Astrocyte of the cerebellum (primary cell): ENCODE measurements around the gene NPBWR2.

Experiments used
- DNase-seq: peaks from one replicate; pipeline ENCODE4 v3.0.0-alpha.2; 2011; ENCODE audit warnings: low read depth
- H3K4me3 ChIP-seq: 2 replicates; pipeline ENCODE4 v1.5.1; 2011; ENCODE audit warnings: mild to moderate bottlenecking, low read depth, low read length, moderate library complexity
- CTCF ChIP-seq: IDR thresholded peaks from 2 replicates; pipeline ENCODE4 v1.5.1; 2012; ENCODE audit warnings: low read length, low read depth, moderate library complexity, mild to moderate bottlenecking; ENCODE audit errors: missing control alignments
- in situ Hi-C: cut with HindIII; loops from 2 replicates; pipeline ENCODE4 v1.10.0; 2017; ENCODE audit warnings: low sequenced_read_pairs

Gene NPBWR2

GRCh38 chr20:64070244-64070993, 36.9 kb downstream of the NPBWR2 start:
- H3K4me3 ChIP-seq: no peak overlapping the region
- no peak for DNase-seq
- in situ Hi-C loops: no loop called here
- TF ChIP-seq CTCF: no peak

GRCh38 chr20:64069614-64070243, 37.6 kb downstream of the NPBWR2 start:
- DNase-seq: no peak
- peak; percentile 78 for TF ChIP-seq CTCF
- no peak overlapping the region for H3K4me3 ChIP-seq
- in situ Hi-C loops: no loop called here

DNA sequence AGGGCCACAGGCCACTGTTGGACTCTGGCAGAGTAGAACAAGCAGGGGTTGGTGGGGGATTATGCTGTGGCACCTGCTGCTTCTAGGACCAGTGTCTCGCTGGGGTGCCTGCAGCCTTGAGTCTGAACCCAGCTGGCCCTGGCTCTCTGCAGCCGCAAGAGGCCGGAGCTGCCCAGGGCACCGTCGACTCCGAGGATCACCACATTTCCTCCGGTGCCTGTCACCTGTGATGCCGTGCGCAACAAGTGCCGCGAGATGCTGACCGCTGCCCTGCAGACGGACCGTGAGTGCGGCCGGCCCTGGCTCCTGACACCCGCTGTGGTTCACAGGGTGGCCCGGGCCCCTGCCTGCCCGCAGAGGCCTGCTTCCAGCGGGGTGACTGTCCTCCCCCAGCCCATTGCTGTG, 38.2 kb downstream of the NPBWR2 start:
- no peak overlapping the region for H3K4me3 ChIP-seq
- no peak for TF ChIP-seq CTCF
- no peak for DNase-seq
- in situ Hi-C loops: no loop called here

DNA sequence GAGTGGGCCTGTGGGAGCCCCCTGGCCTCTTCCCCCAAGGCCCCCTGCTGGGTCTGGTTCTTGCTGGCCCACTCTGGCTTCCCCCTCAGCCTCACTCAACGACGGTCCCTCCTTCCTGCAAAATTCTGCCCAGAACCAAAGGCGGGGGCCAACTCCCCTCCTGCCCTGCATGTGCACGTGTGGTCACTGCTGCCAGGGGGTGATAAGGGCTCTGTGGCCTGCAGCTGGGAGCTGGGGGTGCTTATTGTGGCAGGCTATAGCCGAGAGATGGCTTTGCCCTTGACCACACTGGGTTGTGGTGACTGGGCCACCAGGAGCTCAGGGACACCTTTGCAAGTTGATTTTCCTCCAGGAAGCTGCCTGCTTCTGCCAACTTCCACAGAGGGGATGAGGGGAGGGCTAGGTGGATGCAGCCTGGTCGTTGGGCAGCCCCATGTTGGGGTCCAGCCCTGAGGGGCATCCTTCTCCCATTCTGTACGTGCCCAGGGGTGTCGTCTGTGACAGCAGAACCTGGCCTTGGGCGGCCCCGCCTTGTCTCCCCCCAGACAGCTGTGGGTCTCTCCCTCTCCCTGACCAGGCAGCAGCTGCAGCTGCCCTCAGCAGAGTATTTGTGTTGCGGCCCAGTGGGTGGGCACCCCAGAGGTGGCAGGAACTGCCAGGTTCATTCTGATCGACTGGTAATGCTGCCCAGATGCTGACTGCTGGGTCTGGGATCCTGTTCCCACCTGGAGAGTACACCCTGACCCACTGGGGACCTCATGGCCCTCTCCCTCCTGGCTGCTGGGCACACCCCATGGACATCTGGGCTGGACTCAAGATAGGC, 38.8 kb downstream of the NPBWR2 start:
- TF ChIP-seq CTCF: no peak
- in situ Hi-C loops: no loop called here
- H3K4me3 ChIP-seq: no peak overlapping the region
- no peak for DNase-seq

DNA sequence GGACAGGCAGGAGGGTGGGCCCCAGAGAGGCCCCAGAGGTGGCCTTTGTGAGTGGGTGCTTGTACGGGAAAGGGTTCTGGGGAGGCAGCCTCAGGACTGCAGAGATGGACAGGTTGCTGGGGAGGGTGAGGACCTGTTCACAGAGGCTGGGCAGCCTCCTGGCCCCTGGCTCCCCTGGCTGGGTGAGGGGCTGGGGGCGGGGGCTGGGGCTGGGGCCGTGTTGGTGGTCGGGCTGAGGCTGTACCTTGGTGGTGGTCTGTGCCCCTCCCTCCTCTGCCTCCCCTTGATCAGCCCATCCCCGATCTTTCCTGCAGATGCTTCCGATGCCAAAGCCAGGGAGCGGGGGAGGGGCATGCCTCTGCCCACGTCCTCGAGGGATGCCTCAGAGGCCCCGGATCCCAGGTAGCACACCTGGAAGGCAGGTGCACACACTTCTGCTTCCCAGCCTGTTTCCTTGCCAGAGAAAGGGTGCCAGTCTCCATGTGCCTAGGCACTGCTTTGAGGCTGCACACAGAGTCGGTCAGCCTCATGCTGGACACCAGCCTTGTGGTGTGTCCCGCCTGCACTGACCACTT, 39.5 kb downstream of the NPBWR2 start:
- no peak overlapping the region for H3K4me3 ChIP-seq
- TF ChIP-seq CTCF: no peak
- in situ Hi-C loops: no loop called here
- DNase-seq: no peak

DNA sequence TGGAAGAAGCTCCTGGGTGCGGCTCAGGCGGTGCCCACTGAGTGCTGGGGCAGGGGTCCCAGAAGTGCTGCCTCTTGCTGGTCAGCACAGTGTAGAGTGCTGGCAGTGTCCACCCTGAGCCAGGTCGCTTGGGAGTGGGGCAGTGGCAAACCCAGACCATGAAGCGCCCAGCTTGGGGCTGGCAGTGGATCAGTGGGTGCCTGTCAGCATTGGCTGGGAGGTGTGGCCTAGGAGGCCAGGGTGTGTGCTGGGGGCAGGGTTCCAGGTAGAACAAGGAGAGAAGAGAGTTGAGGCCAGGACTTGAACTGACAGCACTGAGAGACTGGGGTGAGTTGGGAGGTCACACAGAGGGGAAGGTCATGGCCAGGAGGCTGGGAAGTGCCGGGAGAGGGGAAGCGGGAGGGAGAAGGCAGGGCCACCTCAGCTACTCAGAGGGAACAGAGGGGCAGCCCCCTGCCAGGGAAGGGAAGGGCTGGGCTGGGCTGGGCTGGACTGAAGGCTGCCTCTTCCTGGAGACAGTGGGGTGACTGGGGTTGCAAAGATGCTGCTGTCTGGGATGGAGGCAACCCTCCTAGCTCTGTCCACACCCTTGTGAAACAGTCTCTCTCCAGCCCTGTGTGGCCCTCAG, 40.2 kb downstream of the NPBWR2 start:
- in situ Hi-C loops: no loop called here
- no peak for DNase-seq
- no peak overlapping the region for H3K4me3 ChIP-seq
- TF ChIP-seq CTCF: no peak
